H1 (cell line): ENCODE measurements around the gene SLC9C1. TPM values are rescaled to one million over a fixed set of nuclear protein-coding genes. Genes with fewer than 3 reads are reported as not detected.

Source experiments
- EP300 ChIP-seq, 2 experiments: IDR thresholded peaks; 1 replicate in 1 of 2; 2 replicates in 1 of 2; pipeline ENCODE4 v1.6.1; 2011 to 2012; ENCODE audit warnings: low read depth in 2 of 2, low read length in 2 of 2, mild to moderate bottlenecking in 2 of 2, borderline replicate concordance in 1 of 2, inconsistent platforms in 1 of 2, moderate library complexity in 1 of 2
- GTF2F1 ChIP-seq: IDR thresholded peaks from 2 replicates; pipeline ENCODE4 v1.6.1; 2012; ENCODE audit warnings: low read depth, low read length, improper control_type of control experiment, borderline replicate concordance
- JUND ChIP-seq: IDR thresholded peaks from 2 replicates; pipeline ENCODE4 v1.6.1; 2011; ENCODE audit warnings: mild to moderate bottlenecking, improper control_type of control experiment, low read length
- SUZ12 ChIP-seq: fragments of 200-600 bp; sonication (generic); IDR thresholded peaks from 2 replicates; pipeline ENCODE4 v1.6.1; 2012; ENCODE audit warnings: mild to moderate bottlenecking, inconsistent platforms, low read length, moderate library complexity, mixed read lengths
- polyA plus RNA-seq, 7 experiments: library from polyadenylated mRNA; depleted of rRNA in 3 of 7; stranded (reverse) in 5 of 7; unstranded in 2 of 7; fragments of >200 nt in 5 of 7; fragments of 200-250 nt in 2 of 7; gene quantifications; 1 replicate in 5 of 7; 2 replicates in 1 of 7; 4 replicates in 1 of 7; pipeline versions ENCODE4 v1.2.1 to v1.2.3, GENCODE V29; 2011 to 2013; ENCODE audit warnings: missing spikeins in 2 of 7, mixed read lengths in 2 of 7
- total RNA-seq: library from RNA; stranded (reverse); fragmentation: NEBNext Ultra II Directional; extraction: Animal tissue kit (Norgen Biotek cat#: 25700); gene quantifications from 2 replicates; pipeline ENCODE4 v1.2.1, GENCODE V29; 2021

Gene SLC9C1
- total and polyA plus RNA-seq, 2 of the 8 experiments (the other 6 are each of a cell fraction or from before 2014, with no cell fraction given), result 0.15 to 0.24 TPM

DNA sequence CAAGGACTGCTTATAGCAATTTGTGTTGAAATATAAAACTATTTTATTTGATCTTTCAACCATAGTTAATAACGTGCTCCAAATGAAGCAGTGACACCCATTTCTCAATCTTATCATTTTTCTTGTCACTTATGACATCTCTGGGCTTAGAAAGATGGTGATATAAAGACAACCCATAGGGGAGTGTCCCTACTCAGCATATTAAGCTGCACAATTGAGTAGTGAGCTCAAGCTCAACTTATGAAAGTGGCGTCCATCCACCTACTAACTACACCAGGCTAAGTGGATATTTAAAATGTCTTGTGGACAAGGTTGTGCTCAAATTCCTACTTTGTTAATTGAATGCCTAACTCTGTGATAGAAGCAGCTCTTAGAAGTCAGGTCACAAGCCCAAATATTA lies 46.7 kb downstream of the SLC9C1 start (continued):
- no peak for TF ChIP-seq EP300 (IDR thresholded peaks at IDR 0.05; ENCODE audit: borderline replicate concordance in 1 of 2, low read depth in 2 of 2, low read length in 2 of 2)
- TF ChIP-seq SUZ12, result no peak
- no peak for TF ChIP-seq JUND
- no peak for TF ChIP-seq GTF2F1
